Cardiac muscle cell (in vitro differentiated cells and primary cell): Measurements from ENCODE around the gene POLR3H. TPM values are rescaled to one million over a fixed set of nuclear protein-coding genes. Genes with fewer than 3 reads are reported as not detected.
A peak's percentile ranks its signal among the peaks of the same experiment; 100 is the strongest.

Source experiments
- DNase-seq, 2 donors: peaks; one replicate each; pipeline versions ENCODE4 v3.0.0 to v3.0.0-alpha.2; 2010 to 2017; ENCODE audit warnings: low read depth in 1 of 2, low spot score in 1 of 2
- H3K27ac ChIP-seq: fragments of 200-600 bp; sonication (generic); 2 replicates; pipeline ENCODE4 v1.5.1; 2016
- H3K27me3 ChIP-seq: fragments of 200-600 bp; sonication (generic); 2 replicates; pipeline ENCODE4 v1.6.0; 2016; ENCODE audit warnings: control low read depth
- H3K36me3 ChIP-seq: fragments of 200-600 bp; sonication (generic); 2 replicates; pipeline ENCODE4 v1.5.1; 2016; ENCODE audit warnings: control low read depth
- H3K4me1 ChIP-seq: fragments of 200-600 bp; sonication (generic); 2 replicates; pipeline ENCODE4 v1.8.1; 2017; ENCODE audit warnings: low read depth, mild to moderate bottlenecking, mixed run types
- H3K4me3 ChIP-seq: fragments of 200-600 bp; sonication (generic); 2 replicates; pipeline ENCODE4 v1.5.1; 2016; ENCODE audit warnings: mild to moderate bottlenecking
- H3K9me3 ChIP-seq: fragments of 200-600 bp; sonication (generic); 2 replicates; pipeline ENCODE4 v1.5.1; 2017; ENCODE audit warnings: low read depth, mild to moderate bottlenecking, control low read depth
- CTCF ChIP-seq: IDR thresholded peaks from 2 replicates; pipeline ENCODE4 v1.5.1; 2012; ENCODE audit warnings: low read depth, mild to moderate bottlenecking, low read length
- polyA plus RNA-seq: library from polyadenylated mRNA; unstranded; fragments of >200 nt; fragmentation: Nextera tagmentation; extraction: Ambion mirVana; gene quantifications from 2 replicates; pipeline ENCODE4 v1.2.1, GENCODE V29; 2016
- total RNA-seq: library from RNA; depleted of rRNA; stranded (reverse); fragments of >200 nt; gene quantifications from 2 replicates; pipeline ENCODE4 v1.2.3, GENCODE V29; 2016

POLR3H gene
- total and polyA plus RNA-seq, 2 experiments from 2014 or later: 11.4 to 30.9 TPM

GRCh38 chr22:41511521-41511968 lies 32.7 kb downstream of the POLR3H start:
- peaks cover 25% of the 10 kb centered on the region for H3K4me1 ChIP-seq
- H3K36me3 ChIP-seq: peaks cover 29% of the 10 kb centered on the region
- no peak for DNase-seq
- no peaks in the 10 kb centered on the region for H3K27me3 ChIP-seq
- TF ChIP-seq CTCF: no peak
- no peaks in the 10 kb centered on the region for H3K9me3 ChIP-seq
- peak overlapping the region; percentile 88 for H3K27ac ChIP-seq
- H3K4me3 ChIP-seq: no peak overlapping the region

GRCh38 chr22:41508770-41509170 lies 35.5 kb downstream of the POLR3H start:
- no peak for DNase-seq
- Histone ChIP-seq H3K4me1 (peaks cover 25% of the 10 kb centered on the region), H3K9me3 (no peaks in the 10 kb centered on the region), H3K4me3 (no peak overlapping the region), H3K27ac (no peak overlapping the region), H3K36me3 (peaks cover 13% of the 10 kb centered on the region), H3K27me3 (no peaks in the 10 kb centered on the region)
- no peak for TF ChIP-seq CTCF

- Histone ChIP-seq H3K27ac (no peak overlapping the region), H3K36me3 (peaks cover 17% of the 10 kb centered on the region), H3K27me3 (no peaks in the 10 kb centered on the region), H3K4me3 (no peak overlapping the region), H3K9me3 (no peaks in the 10 kb centered on the region), H3K4me1 (peaks cover 14% of the 10 kb centered on the region)
- no peak for TF ChIP-seq CTCF
- no peak for DNase-seq
Observed at GRCh38 chr22:41507330-41508063, 36.8 kb downstream of the POLR3H start.

GRCh38 chr22:41505511-41506220 lies 38.6 kb downstream of the POLR3H start:
- Histone ChIP-seq H3K4me3 (no peak overlapping the region), H3K36me3 (peaks cover 28% of the 10 kb centered on the region), H3K27ac (no peak overlapping the region), H3K27me3 (no peaks in the 10 kb centered on the region), H3K4me1 (no peaks in the 10 kb centered on the region), H3K9me3 (no peaks in the 10 kb centered on the region)
- no peak for TF ChIP-seq CTCF
- no peak for DNase-seq

- Histone ChIP-seq H3K4me3 (no peak overlapping the region), H3K4me1 (no peaks in the 10 kb centered on the region), H3K9me3 (no peaks in the 10 kb centered on the region), H3K27ac (no peak overlapping the region), H3K36me3 (peaks cover 32% of the 10 kb centered on the region), H3K27me3 (no peaks in the 10 kb centered on the region)
- no peak for DNase-seq
- no peak for TF ChIP-seq CTCF
Observed at GRCh38 chr22:41504816-41505215, 39.5 kb downstream of the POLR3H start.
